Heart right ventricle (tissue), 16 donors: ENCODE measurements around the gene RGS19. TPM values are rescaled to one million over a fixed set of nuclear protein-coding genes. Genes with fewer than 3 reads are reported as not detected.

ENCODE experiments used
- ATAC-seq, 8 donors: fragments of 200-7000 bp; cut with Tn5 transposase; one replicate each; pipeline ENCODE4 v1.9.1; 2020; ENCODE audit warnings: mild to moderate bottlenecking in 8 of 8, moderate library complexity in 8 of 8, moderate number of reproducible peaks in 1 of 8
- DNase-seq, 2 donors: peaks; one replicate each; pipeline ENCODE4 v3.0.0-alpha.2; 2020
- H3K27ac ChIP-seq, 10 donors: fragments of 200-600 bp; sonication (generic) in 2 of 10; one replicate each; pipeline versions ENCODE4 v1.5.0 to v1.8.0; 2020 to 2022; ENCODE audit warnings: mild to moderate bottlenecking in 3 of 10
- H3K27me3 ChIP-seq, 7 donors: fragments of 200-600 bp; one replicate each; pipeline ENCODE4 v1.8.0; 2021 to 2022; ENCODE audit warnings: mild to moderate bottlenecking in 2 of 7
- H3K36me3 ChIP-seq, 9 donors: fragments of 200-600 bp; sonication (generic) in 1 of 9; one replicate each; pipeline versions ENCODE4 v1.5.0 to v1.8.0; 2020 to 2022; ENCODE audit warnings: mild to moderate bottlenecking in 2 of 9
- H3K4me1 ChIP-seq, 9 donors: fragments of 200-600 bp; sonication (generic) in 1 of 9; one replicate each; pipeline versions ENCODE4 v1.5.0 to v1.8.0; 2020 to 2022; ENCODE audit warnings: mild to moderate bottlenecking in 4 of 9
- H3K4me3 ChIP-seq, 10 donors: fragments of 200-600 bp; sonication (generic) in 2 of 10; one replicate each; pipeline versions ENCODE4 v1.5.0 to v1.8.0; 2020 to 2022; ENCODE audit warnings: mild to moderate bottlenecking in 7 of 10, moderate library complexity in 2 of 10
- H3K9me3 ChIP-seq, 11 donors: fragments of 200-600 bp in 10 of 11; sonication (generic) in 2 of 11; one replicate each; pipeline versions ENCODE4 v1.5.0 to v1.8.0; 2013 to 2022; ENCODE audit warnings: mild to moderate bottlenecking in 2 of 11, control low read depth in 1 of 11, moderate library complexity in 1 of 11
- WGBS, 2 donors: extraction: QIAGEN DNeasy Blood & Tissue Kit; methylation state at CpG; one replicate each; pipeline ENCODE4 v1.1.7; 2013; ENCODE audit warnings: inconsistent platforms in 1 of 2; 5-methylcytosine and 5-hydroxymethylcytosine counted together
- intact Hi-C, 10 donors: fragments of 100-400 bp; cut with DNase I; formaldehyde crosslinking; loops; one replicate each; pipeline versions ENCODE4 v1.11.1 to v1.14.2; 2022
- polyA plus RNA-seq, 2 donors: library from polyadenylated mRNA; stranded (reverse); fragments of 200-250 nt; gene quantifications; one replicate each; pipeline ENCODE4 v1.2.3, GENCODE V29; 2013
- total RNA-seq, 10 donors: library from RNA; stranded (reverse); fragmentation: NEBNext Ultra II Directional in 3 of 10; extraction: Animal tissue kit (Norgen Biotek cat#: 25700) in 3 of 10; gene quantifications; one replicate each; pipeline versions ENCODE4 v1.2.1 to v1.2.4, GENCODE V29; 2021 to 2023
- TF ChIP-seq, protein P1 (sequence below), 9 donors: fragments of 200-600 bp; sonication (generic) in 2 of 9; IDR thresholded peaks; one replicate each; pipeline versions ENCODE4 v1.5.0 to v1.8.0; 2021 to 2022; ENCODE audit warnings: antibody characterized with exemption in 9 of 9, mild to moderate bottlenecking in 5 of 9, moderate library complexity in 1 of 9
- donor health status: Arrhythmogenic right ventricular cardiomyopathy.
- donor health status: ischemic (EF 13 %, LVEDD 7.1; RV severe dilation, severe dysfunction).
- donor health status: healthy with polysubstance abuse.
- donor health status: DM: no; HTN: yes; CAD: no.
- donor health status: DM: no; HTN: no; CAD: no.
- donor health status: ischemic (EF 25% LVEDD 6.9; RV normal size, moderate dysfunction).
- donor health status: ischemic (EF 25% LVEDD 5.7; RV mildly dilated, moderate dysfunction).
- donor health status: healthy.
- donor health status: DM: yes; HTN: yes; CAD: no.
- donor health status: Ischemic cardiomyopathy.
- donor health status: ischemic (EF 35%, LVEDD 5.7; RV mildly dilated, moderate dysfunction).
- donor health status: nonischemic (EF 11% LVEDD 7.7; RV severe dilation, severe dysfunction).
- donor health status: DM: yes; HTN: yes; CAD: no.
- donor health status: PGD.
- donor health status: ischemic (EF 29% LVEDD 5.4; RV normal size, mild dysfunction).
- donor health status: nonischemic (EF 23%, LVEDD 6.1; RV moderate dilation, normal function).

RGS19 gene
- total and polyA plus RNA-seq, 12 donors = 1.8 to 13.1 (median 4.0) TPM

DNA sequence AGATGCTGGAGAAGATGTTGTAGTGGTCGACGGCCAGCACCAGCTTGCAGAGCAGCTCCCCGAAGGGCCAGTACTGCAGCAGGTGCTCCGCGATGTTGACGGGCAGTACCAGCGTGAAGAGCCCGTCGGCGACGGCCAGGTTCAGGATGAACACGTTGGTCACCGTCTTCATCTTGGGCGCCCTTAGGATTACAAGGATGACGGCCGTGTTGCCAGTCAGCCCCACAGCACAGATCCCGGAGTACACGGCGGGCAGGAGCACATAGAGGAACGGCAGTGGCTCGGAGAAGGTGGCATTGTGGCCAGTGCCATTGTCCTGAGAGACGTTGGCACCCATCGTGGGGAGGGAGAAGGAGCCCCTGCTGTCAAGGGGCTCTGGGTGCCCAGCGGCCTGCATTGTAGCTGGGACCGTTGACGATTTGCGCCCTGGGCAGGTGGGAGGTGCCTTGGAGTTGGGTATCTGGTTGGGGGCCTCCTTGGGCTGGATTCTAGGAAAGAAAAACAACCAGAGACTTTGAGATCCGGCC lies 27.2 kb upstream of the RGS19 start:
- H3K36me3 ChIP-seq = no peaks in the 10 kb centered on the region
- no peaks in the 10 kb centered on the region for H3K9me3 ChIP-seq
- peaks cover 19 to 48% (median 34%) of the 10 kb centered on the region in 7 donors for H3K27me3 ChIP-seq
- TF ChIP-seq, protein P1, sequence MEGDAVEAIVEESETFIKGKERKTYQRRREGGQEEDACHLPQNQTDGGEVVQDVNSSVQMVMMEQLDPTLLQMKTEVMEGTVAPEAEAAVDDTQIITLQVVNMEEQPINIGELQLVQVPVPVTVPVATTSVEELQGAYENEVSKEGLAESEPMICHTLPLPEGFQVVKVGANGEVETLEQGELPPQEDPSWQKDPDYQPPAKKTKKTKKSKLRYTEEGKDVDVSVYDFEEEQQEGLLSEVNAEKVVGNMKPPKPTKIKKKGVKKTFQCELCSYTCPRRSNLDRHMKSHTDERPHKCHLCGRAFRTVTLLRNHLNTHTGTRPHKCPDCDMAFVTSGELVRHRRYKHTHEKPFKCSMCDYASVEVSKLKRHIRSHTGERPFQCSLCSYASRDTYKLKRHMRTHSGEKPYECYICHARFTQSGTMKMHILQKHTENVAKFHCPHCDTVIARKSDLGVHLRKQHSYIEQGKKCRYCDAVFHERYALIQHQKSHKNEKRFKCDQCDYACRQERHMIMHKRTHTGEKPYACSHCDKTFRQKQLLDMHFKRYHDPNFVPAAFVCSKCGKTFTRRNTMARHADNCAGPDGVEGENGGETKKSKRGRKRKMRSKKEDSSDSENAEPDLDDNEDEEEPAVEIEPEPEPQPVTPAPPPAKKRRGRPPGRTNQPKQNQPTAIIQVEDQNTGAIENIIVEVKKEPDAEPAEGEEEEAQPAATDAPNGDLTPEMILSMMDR (IDR thresholded peaks at IDR 0.05) = no peak
- DNase-seq (no peak), ATAC-seq (no peak)
- 88 to 90% methylated on average over 28 of the region's 28 CpGs for WGBS, 2 donors
- intact Hi-C loops = no loop called here
- no peak overlapping the region for H3K27ac ChIP-seq
- H3K4me3 ChIP-seq = no peak overlapping the region
- H3K4me1 ChIP-seq = peaks cover 0 to 13% (median 12%) of the 10 kb centered on the region in 9 donors

DNA sequence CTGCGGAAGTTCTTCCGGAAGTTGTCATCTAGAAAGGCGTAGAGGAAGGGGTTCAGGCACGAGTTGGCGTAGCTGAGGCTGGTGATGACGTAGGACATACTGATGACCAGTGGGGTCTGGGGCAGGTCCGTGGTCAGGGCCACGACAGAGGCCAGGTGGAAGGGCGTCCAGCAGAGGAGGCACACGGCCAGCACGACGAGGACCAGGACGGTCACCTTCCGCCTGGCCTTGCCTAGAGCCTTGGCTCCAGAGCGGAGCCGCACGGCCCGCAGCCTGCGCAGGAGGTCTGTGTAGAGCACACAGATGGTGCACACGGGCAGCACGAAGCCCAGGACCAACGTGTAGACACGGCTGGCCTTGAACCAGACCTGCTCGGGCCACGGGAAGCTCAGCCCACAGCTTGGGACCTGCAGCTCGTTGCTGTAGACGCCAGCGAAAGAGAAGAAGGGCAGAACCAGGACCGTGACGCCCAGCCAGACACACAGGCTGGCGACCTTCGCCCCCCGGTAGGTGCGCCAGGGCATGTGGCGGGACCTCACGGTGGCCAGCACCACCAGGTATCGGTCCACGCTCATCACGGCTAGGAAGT lies 26.6 kb upstream of the RGS19 start:
- H3K36me3 ChIP-seq = no peaks in the 10 kb centered on the region
- ATAC-seq = no peak
- no peak overlapping the region for H3K27ac ChIP-seq
- no peaks in the 10 kb centered on the region for H3K9me3 ChIP-seq
- WGBS, 2 donors = 92% methylated on average over 39 of the region's 39 CpGs
- no peak overlapping the region for H3K4me3 ChIP-seq
- H3K27me3 ChIP-seq = peaks cover 23 to 54% (median 40%) of the 10 kb centered on the region in 7 donors
- TF ChIP-seq, protein P1 (IDR thresholded peaks at IDR 0.05) = no peak
- DNase-seq = no peak
- intact Hi-C loops = no loop called here
- peaks cover 0 to 13% (median 12%) of the 10 kb centered on the region in 9 donors for H3K4me1 ChIP-seq

DNA sequence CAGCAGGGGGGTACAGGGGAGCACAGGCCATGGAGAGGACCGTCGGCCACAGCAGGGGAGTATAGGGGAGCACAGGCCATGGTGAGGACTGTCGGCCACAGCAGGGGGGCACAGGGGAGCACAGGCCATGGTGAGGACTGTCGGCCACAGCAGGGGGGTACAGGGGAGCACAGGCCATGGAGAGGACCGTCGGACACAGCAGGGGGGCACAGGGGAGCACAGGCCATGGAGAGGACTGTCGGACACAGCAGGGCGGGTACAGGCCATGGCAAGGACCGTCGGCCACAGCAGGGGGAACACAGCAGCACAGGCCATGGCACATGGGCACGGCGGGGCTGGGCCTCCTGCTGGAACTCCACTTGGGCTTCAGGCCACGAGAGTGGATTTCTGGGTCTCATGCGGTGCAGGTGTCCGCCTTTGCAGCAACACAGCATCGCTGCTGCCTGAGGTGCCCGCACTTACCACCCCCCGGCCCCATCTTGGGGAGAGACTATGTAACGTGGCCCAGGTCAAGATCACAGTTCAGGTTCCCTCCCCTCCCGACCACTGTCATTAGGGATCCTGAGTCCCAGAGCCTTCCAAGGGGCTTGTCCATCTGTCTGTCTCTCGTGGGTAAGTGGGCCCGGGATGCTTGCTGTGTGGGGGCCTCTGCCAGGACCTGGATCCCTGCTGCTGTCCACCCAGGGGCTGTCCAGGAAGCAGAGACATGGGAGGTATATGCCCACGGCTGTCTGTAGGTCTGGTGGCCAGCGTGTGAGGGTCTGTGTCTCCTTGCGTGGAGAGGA lies 25.5 kb upstream of the RGS19 start:
- DNase-seq = no peak
- Histone ChIP-seq H3K27ac (no peak overlapping the region), H3K27me3 (peaks cover 29 to 63% (median 50%) of the 10 kb centered on the region in 7 donors), H3K9me3 (no peaks in the 10 kb centered on the region), H3K4me3 (no peak overlapping the region), H3K36me3 (no peaks in the 10 kb centered on the region), H3K4me1 (peaks cover 0 to 13% (median 12%) of the 10 kb centered on the region in 9 donors)
- ATAC-seq = no peak
- TF ChIP-seq, protein P1 (IDR thresholded peaks at IDR 0.05) = no peak
- intact Hi-C loops = no loop called here
- 82 to 87% methylated on average over 25 of the region's 25 CpGs for WGBS, 2 donors

DNA sequence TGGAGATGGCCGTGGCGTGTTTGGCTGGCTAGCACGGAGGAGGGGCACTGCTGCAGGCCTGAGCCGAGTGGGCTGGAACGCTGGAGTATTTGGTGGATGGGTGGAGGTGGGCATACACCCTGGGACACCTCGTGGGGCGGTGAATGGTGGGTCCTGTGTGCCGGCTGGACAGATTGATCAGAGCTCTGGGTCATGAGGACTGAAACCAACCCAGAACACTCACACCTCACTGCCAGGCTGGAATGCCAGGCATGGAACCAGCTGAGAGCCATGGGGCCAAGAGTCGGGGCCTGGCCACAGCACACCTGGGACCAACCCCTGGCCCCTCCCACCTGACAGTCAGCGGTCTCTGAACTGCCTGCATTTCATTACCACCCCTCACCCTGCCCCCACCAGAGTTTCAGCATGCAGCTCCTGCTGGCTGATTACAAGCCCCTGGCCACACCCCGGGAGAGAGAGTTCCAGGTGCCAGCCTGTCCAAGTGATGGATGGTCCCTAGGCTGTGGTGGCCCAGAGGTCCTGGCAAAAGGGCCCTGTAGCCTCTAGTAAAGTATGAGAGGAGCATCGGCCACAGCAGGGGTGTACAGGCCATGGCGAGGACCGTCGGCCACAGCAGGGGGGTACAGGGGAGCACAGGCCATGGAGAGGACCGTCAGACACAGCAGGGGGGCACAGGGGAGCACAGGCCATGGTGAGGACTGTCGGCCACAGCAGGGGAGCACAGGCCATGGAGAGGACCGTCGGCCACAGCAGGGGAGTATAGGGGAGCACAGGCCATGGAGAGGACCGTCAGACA lies 24.8 kb upstream of the RGS19 start:
- no peak overlapping the region for H3K27ac ChIP-seq
- TF ChIP-seq, protein P1 (IDR thresholded peaks at IDR 0.05) = no peak
- intact Hi-C loops = no loop called here
- WGBS, 2 donors = 64% methylated on average over 20 of the region's 20 CpGs
- no peaks in the 10 kb centered on the region for H3K9me3 ChIP-seq
- DNase-seq (no peak), ATAC-seq (no peak)
- H3K4me3 ChIP-seq = no peak overlapping the region
- H3K27me3 ChIP-seq = peaks cover 29 to 64% (median 50%) of the 10 kb centered on the region in 7 donors
- H3K4me1 ChIP-seq = peaks cover 0 to 13% (median 12%) of the 10 kb centered on the region in 9 donors
- peaks cover 0 to under 1% (median 0%) of the 10 kb centered on the region in 9 donors for H3K36me3 ChIP-seq
